Neural progenitor cell (in vitro differentiated cells): Measurements from ENCODE around the gene DGKD. TPM values are rescaled to one million over a fixed set of nuclear protein-coding genes. Genes with fewer than 3 reads are reported as not detected.

Experiments used
- DNase-seq: peaks from one replicate; pipeline ENCODE4 v3.0.0-alpha.2; 2016; ENCODE audit warnings: low spot score
- H2AFZ ChIP-seq: fragments of 200-600 bp; sonication (generic); replicated peaks from 2 replicates; pipeline ENCODE4 v1.6.1; 2016; ENCODE audit warnings: antibody characterized with exemption
- H3F3A ChIP-seq: fragments of 200-600 bp; sonication (generic); 2 replicates; pipeline ENCODE4 v1.6.1; 2016; ENCODE audit warnings: antibody characterized with exemption, low read depth
- H3K27ac ChIP-seq: fragments of 200-600 bp; sonication (generic); 2 replicates; pipeline ENCODE4 v1.5.1; 2016; ENCODE audit warnings: mild to moderate bottlenecking
- H3K27me3 ChIP-seq: fragments of 200-600 bp; sonication (generic); 2 replicates; pipeline ENCODE4 v1.6.1; 2016; ENCODE audit warnings: mild to moderate bottlenecking, moderate library complexity
- H3K36me3 ChIP-seq: fragments of 200-600 bp; sonication (generic); 2 replicates; pipeline ENCODE4 v1.5.1; 2016
- H3K4me1 ChIP-seq: fragments of 200-600 bp; sonication (generic); 2 replicates; pipeline ENCODE4 v1.6.1; 2016; ENCODE audit warnings: mixed run types
- H3K4me2 ChIP-seq: fragments of 200-600 bp; sonication (generic); 2 replicates; pipeline ENCODE4 v1.6.1; 2016
- H3K4me3 ChIP-seq: fragments of 200-600 bp; sonication (generic); 2 replicates; pipeline ENCODE4 v1.5.1; 2016
- H3K79me2 ChIP-seq: fragments of 200-600 bp; sonication (generic); 2 replicates; pipeline ENCODE4 v1.6.1; 2016; ENCODE audit warnings: low read depth
- H3K9ac ChIP-seq: fragments of 200-600 bp; sonication (generic); 2 replicates; pipeline ENCODE4 v1.6.1; 2016
- H3K9me3 ChIP-seq: fragments of 200-600 bp; sonication (generic); 2 replicates; pipeline ENCODE4 v1.5.1; 2016; ENCODE audit warnings: low read depth
- H4K20me1 ChIP-seq: fragments of 200-600 bp; sonication (generic); 2 replicates; pipeline ENCODE4 v1.6.1; 2016; ENCODE audit warnings: low read depth
- H3K27ac Mint-ChIP-seq: 3 replicates; pipeline ENCODE4 v1.8.0; 2021; ENCODE audit warnings: mixed read lengths
- H3K27me3 Mint-ChIP-seq: 2 replicates; pipeline ENCODE4 v1.8.0; 2022; ENCODE audit warnings: low read depth, mild to moderate bottlenecking, inconsistent platforms, moderate library complexity, mixed read lengths; ENCODE audit not compliant: insufficient read depth
- H3K36me3 Mint-ChIP-seq: 3 replicates; pipeline ENCODE4 v1.8.0; 2021; ENCODE audit warnings: mixed read lengths
- H3K4me1 Mint-ChIP-seq: 3 replicates; pipeline ENCODE4 v1.8.0; 2021; ENCODE audit warnings: mixed read lengths
- H3K4me3 Mint-ChIP-seq: 3 replicates; pipeline ENCODE4 v1.8.0; 2021; ENCODE audit warnings: mild to moderate bottlenecking, moderate library complexity, mixed read lengths
- H3K9me3 Mint-ChIP-seq: 3 replicates; pipeline ENCODE4 v1.8.0; 2020; ENCODE audit warnings: mixed read lengths
- EZH2 ChIP-seq: fragments of 200-600 bp; sonication (generic); IDR thresholded peaks from 2 replicates; pipeline ENCODE4 v1.6.1; 2017; ENCODE audit warnings: antibody characterized with exemption, mild to moderate bottlenecking, moderate library complexity
- EZH2phosphoT487 ChIP-seq: fragments of 200-600 bp; sonication (generic); IDR thresholded peaks from 2 replicates; pipeline ENCODE4 v1.6.1; 2017; ENCODE audit warnings: antibody characterized with exemption
- total RNA-seq: library from RNA; depleted of rRNA; stranded (reverse); fragments of >200 nt; gene quantifications from 2 replicates; pipeline ENCODE4 v1.2.3, GENCODE V29; 2015; ENCODE audit warnings: low replicate concordance
- TF ChIP-seq, protein P1 (sequence below): fragments of 200-600 bp; sonication (generic); IDR thresholded peaks from 2 replicates; pipeline ENCODE4 v1.5.1; 2017; ENCODE audit warnings: antibody characterized with exemption, mild to moderate bottlenecking

Gene DGKD
- total RNA-seq, 1 donor from 2014 or later = 10.9 TPM

DNA sequence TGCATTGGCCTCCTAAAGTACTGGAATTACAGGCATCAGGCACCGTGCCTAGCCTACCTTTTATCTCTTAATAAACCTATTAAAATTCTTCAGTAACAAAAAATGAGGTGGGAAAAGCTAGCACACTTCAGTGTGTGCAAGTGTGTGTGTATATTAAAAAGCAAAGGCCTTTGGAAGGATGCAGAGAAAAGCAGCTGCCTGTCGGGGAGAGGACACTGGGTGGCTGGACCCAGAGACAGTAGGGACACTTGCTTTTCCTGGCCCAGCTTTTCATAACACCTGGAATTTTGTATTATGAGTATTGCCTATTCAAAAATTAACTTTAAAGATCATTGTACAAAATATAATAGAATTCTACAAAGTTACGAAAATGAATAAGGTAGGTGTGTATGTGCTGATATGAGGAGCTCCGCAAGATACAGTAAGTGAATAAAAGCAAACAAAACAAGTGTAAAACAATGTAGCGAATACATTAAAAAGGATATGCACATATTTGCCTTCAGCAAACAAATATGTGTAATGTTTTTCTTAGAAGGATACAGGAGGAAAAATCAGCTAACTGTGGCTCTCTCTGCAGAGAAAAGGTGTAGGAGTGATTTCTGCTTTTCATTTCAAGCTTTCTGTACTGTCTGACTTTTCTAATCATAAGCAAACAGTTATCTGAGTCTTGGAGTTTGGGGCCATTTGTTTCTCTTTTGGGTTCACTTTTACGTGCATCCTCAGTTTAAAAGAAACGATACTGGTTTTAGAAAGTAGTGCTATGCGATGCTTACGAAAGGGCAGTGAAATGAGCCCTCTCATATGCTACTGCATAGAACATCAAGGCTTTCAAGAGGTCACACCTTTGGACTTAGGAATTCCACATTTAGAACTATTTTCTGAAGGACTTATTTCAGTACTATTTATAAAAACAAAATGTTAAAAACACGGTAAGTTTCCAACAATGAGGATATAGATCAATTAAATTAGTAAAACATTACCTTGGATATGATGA, 141.5 kb downstream of the DGKD start:
- no peaks in the 10 kb centered on the region for H3F3A ChIP-seq
- H3K9ac ChIP-seq = no peak overlapping the region
- H3K4me3 Mint-ChIP-seq = no peak overlapping the region
- H3K36me3 Mint-ChIP-seq = peaks cover 11% of the 10 kb centered on the region
- H3K27ac Mint-ChIP-seq = no peak overlapping the region
- H4K20me1 ChIP-seq = no peaks in the 10 kb centered on the region
- no peaks in the 10 kb centered on the region for H3K9me3 ChIP-seq
- H3K4me1 ChIP-seq = no peaks in the 10 kb centered on the region
- no peaks in the 10 kb centered on the region for H3K27me3 Mint-ChIP-seq
- H2AFZ ChIP-seq = no peak overlapping the region
- H3K4me1 Mint-ChIP-seq = no peaks in the 10 kb centered on the region
- H3K4me2 ChIP-seq = no peak overlapping the region
- no peaks in the 10 kb centered on the region for H3K79me2 ChIP-seq
- H3K27ac ChIP-seq = no peak overlapping the region
- TF ChIP-seq, protein P1, sequence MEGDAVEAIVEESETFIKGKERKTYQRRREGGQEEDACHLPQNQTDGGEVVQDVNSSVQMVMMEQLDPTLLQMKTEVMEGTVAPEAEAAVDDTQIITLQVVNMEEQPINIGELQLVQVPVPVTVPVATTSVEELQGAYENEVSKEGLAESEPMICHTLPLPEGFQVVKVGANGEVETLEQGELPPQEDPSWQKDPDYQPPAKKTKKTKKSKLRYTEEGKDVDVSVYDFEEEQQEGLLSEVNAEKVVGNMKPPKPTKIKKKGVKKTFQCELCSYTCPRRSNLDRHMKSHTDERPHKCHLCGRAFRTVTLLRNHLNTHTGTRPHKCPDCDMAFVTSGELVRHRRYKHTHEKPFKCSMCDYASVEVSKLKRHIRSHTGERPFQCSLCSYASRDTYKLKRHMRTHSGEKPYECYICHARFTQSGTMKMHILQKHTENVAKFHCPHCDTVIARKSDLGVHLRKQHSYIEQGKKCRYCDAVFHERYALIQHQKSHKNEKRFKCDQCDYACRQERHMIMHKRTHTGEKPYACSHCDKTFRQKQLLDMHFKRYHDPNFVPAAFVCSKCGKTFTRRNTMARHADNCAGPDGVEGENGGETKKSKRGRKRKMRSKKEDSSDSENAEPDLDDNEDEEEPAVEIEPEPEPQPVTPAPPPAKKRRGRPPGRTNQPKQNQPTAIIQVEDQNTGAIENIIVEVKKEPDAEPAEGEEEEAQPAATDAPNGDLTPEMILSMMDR = no peak
- TF ChIP-seq EZH2phosphoT487 (no peak), EZH2 (no peak)
- no peak overlapping the region for H3K4me3 ChIP-seq
- H3K27me3 ChIP-seq = no peaks in the 10 kb centered on the region
- no peaks in the 10 kb centered on the region for H3K9me3 Mint-ChIP-seq
- no peaks in the 10 kb centered on the region for H3K36me3 ChIP-seq
- no peak for DNase-seq

DNA sequence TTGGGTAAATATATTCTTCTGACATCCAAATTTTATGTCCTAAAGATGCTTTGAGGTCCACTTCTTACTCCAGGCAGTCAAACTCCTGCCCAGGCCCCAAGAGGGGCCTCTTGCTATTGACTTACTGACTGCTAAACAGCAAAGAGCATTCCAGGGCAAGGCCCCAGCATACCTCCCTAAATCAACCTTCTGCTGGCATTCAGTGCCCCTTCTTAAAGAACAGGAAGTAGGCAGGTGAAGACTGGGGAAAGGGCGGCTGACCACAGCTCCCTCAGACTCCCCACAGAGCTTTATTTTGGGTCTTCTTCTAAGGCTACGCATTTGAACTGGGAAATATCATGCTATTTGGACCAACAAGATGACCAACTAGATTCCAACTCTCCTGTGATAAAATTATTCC, 143.4 kb downstream of the DGKD start:
- H3K4me1 Mint-ChIP-seq = no peaks in the 10 kb centered on the region

DNA sequence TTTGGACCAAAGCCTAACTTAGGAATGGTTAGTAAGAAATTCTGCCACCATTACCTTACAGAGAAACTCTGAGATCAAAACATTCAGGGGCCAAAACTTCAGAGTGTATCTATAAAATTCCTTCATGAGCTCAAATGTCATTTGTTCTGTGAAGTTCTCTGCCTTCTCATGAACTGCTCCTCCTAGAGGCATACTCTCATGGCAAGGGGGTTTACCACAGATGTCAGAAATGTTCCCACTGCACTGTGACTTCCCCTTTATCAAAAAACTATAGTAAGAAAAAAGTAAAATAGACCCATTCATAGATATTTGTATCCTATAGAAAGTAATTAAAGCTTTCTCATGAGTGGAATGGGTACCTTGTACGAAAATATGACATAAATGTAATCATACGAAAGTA, 143.8 kb downstream of the DGKD start:
- no peak overlapping the region for H3K27ac ChIP-seq
- peaks cover 9% of the 10 kb centered on the region for H3K9me3 Mint-ChIP-seq
- H3K4me3 Mint-ChIP-seq = no peak overlapping the region
- H4K20me1 ChIP-seq = no peaks in the 10 kb centered on the region
- H3K9ac ChIP-seq = no peak overlapping the region
- H3K4me3 ChIP-seq = no peak overlapping the region
- H3K4me1 Mint-ChIP-seq = no peaks in the 10 kb centered on the region
- H3K9me3 ChIP-seq = peaks cover 4% of the 10 kb centered on the region
- no peaks in the 10 kb centered on the region for H3F3A ChIP-seq
- no peak overlapping the region for H2AFZ ChIP-seq
- H3K27me3 Mint-ChIP-seq = no peaks in the 10 kb centered on the region
- H3K4me2 ChIP-seq = no peak overlapping the region
- no peaks in the 10 kb centered on the region for H3K36me3 ChIP-seq
- H3K36me3 Mint-ChIP-seq = peaks cover 20% of the 10 kb centered on the region
- no peak for TF ChIP-seq EZH2
- TF ChIP-seq EZH2phosphoT487 = no peak
- TF ChIP-seq, protein P1 = no peak
- no peaks in the 10 kb centered on the region for H3K79me2 ChIP-seq
- H3K27me3 ChIP-seq = no peaks in the 10 kb centered on the region
- H3K27ac Mint-ChIP-seq = no peak overlapping the region
- H3K4me1 ChIP-seq = no peaks in the 10 kb centered on the region
- no peak for DNase-seq

More for the DNA sequence above, 143.4 kb downstream of the DGKD start:
- DNase-seq = no peak
- Histone ChIP-seq H3K27me3 (no peaks in the 10 kb centered on the region), H4K20me1 (no peaks in the 10 kb centered on the region), H2AFZ (no peak overlapping the region), H3K4me2 (no peak overlapping the region), H3K36me3 (no peaks in the 10 kb centered on the region), H3K4me3 (no peak overlapping the region), H3F3A (no peaks in the 10 kb centered on the region), H3K27ac (no peak overlapping the region), H3K9me3 (no peaks in the 10 kb centered on the region), H3K79me2 (no peaks in the 10 kb centered on the region), H3K9ac (no peak overlapping the region), H3K4me1 (no peaks in the 10 kb centered on the region)
- H3K36me3 Mint-ChIP-seq = peaks cover 19% of the 10 kb centered on the region
- no peaks in the 10 kb centered on the region for H3K27me3 Mint-ChIP-seq
- peaks cover 5% of the 10 kb centered on the region for H3K9me3 Mint-ChIP-seq
- H3K27ac Mint-ChIP-seq = no peak overlapping the region
- no peak overlapping the region for H3K4me3 Mint-ChIP-seq
- TF ChIP-seq EZH2 (no peak), EZH2phosphoT487 (no peak)
- TF ChIP-seq, protein P1 = no peak
